GM20000 (cell line): ENCODE measurements around the gene IFT80.
"Not testable (repeated sequence)": the region's sequence is repeated elsewhere in the genome, so short reads cannot be mapped to it uniquely, and the experiment has no call there.

Experiments used
- DNase-seq: peaks from one replicate; pipeline ENCODE4 v3.0.0; 2012; ENCODE audit warnings: low spot score
- TF ChIP-seq, protein P1 (sequence below): IDR thresholded peaks from 2 replicates; pipeline ENCODE4 v1.5.1; 2012; ENCODE audit warnings: mild to moderate bottlenecking, control low read depth; ENCODE audit errors: extremely low read depth, missing control alignments

IFT80 gene

DNA sequence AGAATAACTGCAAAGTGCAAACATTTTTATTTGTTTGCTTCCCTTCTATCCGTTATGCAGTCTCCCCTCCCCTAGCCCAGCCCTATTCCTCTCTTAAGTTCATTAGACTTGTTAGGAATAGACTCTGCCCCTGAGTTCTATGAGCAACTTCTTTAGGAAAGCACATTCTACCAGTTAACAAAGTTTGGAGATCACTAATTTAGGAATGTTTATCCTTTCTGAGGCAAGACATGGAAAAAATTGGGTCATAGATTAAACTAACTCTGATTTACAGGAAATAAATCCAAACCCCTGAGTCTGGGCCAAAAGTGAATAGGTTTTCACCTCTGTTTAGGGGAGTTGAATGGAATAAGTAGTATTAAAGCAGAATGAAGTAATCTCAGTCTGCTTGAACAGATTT lies 139.4 kb downstream of the IFT80 start:
- TF ChIP-seq, protein P1, sequence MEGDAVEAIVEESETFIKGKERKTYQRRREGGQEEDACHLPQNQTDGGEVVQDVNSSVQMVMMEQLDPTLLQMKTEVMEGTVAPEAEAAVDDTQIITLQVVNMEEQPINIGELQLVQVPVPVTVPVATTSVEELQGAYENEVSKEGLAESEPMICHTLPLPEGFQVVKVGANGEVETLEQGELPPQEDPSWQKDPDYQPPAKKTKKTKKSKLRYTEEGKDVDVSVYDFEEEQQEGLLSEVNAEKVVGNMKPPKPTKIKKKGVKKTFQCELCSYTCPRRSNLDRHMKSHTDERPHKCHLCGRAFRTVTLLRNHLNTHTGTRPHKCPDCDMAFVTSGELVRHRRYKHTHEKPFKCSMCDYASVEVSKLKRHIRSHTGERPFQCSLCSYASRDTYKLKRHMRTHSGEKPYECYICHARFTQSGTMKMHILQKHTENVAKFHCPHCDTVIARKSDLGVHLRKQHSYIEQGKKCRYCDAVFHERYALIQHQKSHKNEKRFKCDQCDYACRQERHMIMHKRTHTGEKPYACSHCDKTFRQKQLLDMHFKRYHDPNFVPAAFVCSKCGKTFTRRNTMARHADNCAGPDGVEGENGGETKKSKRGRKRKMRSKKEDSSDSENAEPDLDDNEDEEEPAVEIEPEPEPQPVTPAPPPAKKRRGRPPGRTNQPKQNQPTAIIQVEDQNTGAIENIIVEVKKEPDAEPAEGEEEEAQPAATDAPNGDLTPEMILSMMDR: no peak

DNA sequence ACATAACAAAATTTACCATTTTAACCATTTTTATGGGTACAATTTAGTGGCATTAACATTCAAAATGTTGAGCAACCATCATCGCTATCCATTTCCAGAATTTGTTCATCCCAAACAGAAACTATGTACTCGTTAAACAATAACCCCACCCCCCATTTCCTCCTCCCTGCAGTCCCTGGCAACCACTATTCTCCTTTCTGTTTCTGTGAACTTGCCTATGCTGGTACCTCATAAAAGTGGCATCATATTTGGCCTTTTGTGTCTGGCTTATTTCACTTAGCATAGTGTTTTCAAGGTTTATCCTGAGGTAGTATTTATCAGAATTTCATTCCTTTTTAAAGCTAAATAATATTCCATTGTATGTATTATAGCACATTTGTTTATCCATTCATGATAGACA lies 141.4 kb downstream of the IFT80 start:
- no peak for DNase-seq
- TF ChIP-seq, protein P1: no peak

More for the DNA sequence above, 139.4 kb downstream of the IFT80 start:
- DNase-seq: no peak

DNA sequence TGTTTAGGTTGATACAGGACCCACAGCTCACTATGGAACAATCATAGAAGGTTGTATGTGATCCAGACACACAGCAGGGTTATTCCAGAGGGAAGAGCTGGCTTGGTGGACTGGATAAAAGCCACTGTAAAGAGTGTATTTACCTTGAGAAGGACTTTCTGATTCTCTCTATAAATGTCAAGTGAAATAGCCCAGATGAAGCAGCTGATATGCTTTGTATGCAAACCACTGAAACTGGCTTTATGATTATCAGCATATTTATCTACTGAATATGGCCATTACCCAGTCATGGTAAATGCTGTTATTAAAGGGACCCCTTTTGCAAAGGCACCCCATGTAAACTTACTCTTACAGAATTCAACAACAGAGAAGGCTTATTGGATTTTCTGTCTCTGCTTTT lies 145.7 kb downstream of the IFT80 start:
- no peak for DNase-seq
- TF ChIP-seq, protein P1: no peak

DNA sequence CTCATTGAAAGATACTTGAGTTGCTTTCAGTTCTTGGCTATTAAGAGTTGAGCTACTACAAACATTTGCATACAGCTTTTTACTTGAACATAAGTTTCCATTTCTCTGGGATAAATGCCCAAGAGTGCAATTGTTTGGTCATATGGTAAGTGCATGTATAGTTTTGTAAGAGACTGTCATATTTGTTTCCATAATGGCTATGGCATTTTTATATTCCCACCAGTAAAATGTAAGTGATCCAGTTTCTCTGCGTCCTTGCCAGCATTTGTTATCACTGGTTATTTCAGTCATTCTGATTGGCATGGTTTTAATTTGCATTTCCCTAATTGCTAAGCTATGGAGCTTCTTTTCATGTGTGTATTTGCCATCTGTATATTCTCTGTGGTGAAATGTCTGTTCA lies 151.3 kb downstream of the IFT80 start:
- TF ChIP-seq, protein P1: no peak
- DNase-seq: no peak

DNA sequence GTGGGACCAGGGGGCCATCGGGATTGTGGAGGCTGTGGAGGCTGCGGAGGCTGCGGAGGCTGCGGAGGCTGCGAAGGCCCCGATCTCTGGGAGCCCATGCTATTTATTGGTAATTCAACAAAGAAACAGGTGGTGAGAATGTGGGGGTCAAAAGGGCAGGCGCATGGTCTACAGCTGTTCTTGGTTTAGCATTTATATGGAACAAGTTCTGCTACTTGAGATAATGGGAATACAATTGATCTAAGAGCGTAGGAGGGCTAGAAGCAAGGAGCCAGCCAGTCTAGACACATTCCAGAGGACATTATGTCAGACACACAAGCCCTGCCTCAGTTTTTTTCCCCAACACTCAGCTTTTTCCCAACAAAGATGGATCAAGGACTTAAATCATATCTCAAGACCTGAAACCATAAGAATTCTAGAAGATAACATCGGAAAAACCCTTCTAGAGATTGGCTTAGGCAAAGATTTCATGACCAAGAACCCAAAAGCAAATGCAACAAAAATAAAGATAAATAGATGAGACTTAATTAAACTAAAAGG lies 153.7 kb downstream of the IFT80 start:
- TF ChIP-seq, protein P1: no peak
- no peak for DNase-seq

DNA sequence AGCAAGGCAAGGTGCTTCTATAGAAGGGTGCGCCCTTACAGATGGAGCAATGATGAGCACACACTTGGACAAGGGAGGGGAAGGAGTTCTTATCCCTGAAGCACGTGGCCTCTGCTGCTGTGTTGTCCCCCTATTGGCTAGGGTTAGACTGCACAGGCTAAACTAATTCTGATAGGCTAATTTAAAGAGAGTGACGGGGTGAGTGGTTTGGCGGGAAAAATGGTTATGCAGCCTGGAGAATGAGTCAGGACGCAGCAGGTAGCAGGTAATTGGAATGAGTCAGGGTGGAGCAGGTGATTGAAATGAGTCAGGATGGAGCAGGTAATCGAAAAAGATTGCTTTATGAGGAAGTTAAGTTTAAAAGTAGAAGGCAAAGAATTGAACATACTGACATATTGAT lies 158.3 kb downstream of the IFT80 start:
- not testable (repeated sequence) for DNase-seq

DNA sequence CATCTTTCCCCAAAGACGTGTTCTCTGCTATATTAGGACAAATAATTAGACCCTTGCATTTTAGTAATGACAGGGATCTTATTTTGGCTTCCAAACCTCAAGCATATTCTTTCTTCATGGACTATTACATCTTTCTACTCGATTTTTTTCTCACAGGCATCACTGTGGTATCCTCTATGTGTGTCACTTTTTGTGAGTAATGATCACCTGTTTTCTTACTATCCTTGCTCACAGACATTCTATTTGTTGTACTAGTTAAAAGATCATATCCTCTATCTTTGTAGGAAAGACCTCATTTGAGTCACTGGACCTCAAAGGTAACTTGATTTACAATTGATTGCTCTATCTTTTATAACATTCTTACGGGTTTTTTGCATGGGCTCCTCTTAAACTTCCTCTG lies 167.0 kb downstream of the IFT80 start:
- TF ChIP-seq, protein P1: no peak
- no peak for DNase-seq

DNA sequence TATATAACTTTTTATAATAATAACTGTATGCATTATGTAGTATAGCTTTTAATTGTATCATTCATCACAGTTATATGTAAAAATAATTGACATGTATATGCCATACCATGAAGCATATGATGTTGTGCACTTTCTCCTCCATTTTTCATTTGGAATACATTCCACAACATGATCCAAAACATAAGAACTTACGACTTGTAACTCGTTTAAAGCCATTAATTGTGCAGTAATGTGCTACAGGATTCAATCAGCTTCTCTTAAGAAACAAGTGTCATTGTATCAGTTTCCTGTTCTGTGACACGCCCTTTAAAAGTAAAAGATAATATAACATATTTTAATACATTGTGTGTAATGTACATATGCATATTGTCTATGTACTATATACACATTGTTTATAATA lies 171.6 kb downstream of the IFT80 start:
- no peak for DNase-seq
- TF ChIP-seq, protein P1: no peak
